T follicular helper cell (primary cell): ENCODE data around the gene RPUSD4.
"Not testable (repeated sequence)": the region's sequence is repeated elsewhere in the genome, so short reads cannot be mapped to it uniquely, and the experiment has no call there.

Source experiments
- DNase-seq: peaks from one replicate; pipeline ENCODE4 v3.0.0-alpha.2; 2020; ENCODE audit warnings: low read depth
- total RNA-seq, 2 experiments: gene quantifications; one replicate each; lab custom pipeline; 2026; lab: John Stamatoyannopoulos, UW

The RPUSD4 gene, protein sequence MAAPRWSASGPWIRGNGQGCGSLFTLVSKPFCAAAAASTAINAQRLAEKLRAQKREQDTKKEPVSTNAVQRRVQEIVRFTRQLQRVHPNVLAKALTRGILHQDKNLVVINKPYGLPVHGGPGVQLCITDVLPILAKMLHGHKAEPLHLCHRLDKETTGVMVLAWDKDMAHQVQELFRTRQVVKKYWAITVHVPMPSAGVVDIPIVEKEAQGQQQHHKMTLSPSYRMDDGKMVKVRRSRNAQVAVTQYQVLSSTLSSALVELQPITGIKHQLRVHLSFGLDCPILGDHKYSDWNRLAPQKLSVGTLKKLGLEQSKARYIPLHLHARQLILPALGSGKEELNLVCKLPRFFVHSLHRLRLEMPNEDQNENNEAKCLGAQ
- total RNA-seq = 44.9 to 78.7 reads per million in 2 experiments

DNA sequence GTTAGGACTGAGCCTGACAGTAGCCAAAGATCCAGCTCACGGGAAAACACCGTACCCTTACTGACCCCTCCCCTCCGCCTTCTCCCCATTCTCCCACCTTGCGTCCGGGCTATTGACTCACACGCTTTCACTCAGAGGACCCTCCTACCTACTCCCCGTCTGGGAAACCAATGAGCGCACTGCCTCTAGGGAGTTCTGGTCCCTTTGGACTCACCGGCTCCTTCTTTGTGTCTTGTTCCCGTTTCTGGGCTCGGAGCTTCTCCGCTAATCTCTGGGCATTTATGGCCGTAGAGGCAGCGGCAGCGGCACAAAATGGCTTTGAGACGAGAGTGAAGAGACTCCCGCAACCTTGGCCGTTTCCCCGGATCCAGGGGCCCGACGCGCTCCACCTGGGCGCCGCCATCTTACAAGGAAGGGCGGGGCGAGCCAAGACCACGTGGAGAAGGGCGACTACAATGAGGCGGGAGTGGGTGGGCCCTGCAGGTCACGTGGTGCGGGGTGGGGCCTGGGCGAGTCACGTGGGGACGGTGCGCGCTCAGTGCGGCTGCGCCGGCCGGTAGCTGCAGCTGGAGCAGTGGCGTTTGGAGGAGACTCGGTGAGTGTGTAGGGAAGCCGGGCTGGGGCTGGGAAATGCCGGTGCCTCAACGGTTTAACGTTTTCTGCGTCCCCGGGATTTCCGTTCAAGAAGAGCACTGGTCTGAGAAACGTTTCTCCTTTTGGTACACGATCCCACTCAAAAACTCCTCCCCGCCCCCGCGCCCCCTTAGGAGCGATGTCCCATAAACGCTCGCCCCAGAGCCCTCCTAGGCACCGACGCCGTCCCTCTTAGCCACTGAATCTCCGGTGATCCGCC, at the start of gene RPUSD4, which contains the start of gene FAM118B:
TSS of gene RPUSD4 (minus strand) at position 415 of the 853 bp plus-strand sequence. CDS start at position 403, 12 bp downstream.
TSS of gene FAM118B (plus strand) at position 547 of the 853 bp plus-strand sequence. CDS start 23,220 bp downstream, outside the sequence.
- peak; percentile 98 for DNase-seq

DNA sequence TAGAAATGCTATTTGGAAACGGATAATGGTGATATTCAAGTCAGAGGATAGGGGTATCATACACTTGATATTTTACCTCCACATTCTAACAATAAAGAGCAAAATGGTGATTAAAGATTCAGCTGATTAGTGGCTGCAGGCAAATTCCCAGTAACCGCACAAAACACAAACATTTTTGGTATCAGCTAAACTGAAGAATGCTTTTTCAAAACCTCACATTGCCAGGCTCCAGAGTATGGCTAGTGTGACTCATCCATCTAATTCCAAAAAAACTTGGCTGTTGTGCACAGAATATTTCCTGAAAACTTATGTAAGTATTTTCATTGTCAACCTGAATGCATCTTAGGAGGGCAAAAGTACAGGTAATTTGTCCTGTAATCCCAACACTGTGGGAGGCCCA, 46.3 kb upstream of the RPUSD4 start:
- no peak for DNase-seq

DNA sequence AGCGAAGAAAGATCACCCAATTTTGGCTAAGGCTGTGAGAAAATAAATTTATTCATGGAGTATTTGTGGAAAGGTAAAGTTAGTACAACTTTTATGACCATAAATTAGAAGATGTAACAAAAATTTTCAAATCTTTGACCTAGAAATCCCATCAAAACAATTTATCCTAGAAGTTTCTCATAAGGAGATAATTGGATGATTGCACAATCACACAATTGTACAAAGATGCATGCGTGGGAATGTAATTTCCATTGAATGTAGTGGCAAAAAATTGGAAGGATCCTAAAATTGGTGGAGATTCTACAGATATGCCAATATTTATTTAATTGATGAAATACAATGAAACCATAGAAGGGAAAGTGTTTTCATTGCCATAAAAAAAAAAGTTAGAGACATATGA, 45.7 kb upstream of the RPUSD4 start:
- no peak for DNase-seq

DNA sequence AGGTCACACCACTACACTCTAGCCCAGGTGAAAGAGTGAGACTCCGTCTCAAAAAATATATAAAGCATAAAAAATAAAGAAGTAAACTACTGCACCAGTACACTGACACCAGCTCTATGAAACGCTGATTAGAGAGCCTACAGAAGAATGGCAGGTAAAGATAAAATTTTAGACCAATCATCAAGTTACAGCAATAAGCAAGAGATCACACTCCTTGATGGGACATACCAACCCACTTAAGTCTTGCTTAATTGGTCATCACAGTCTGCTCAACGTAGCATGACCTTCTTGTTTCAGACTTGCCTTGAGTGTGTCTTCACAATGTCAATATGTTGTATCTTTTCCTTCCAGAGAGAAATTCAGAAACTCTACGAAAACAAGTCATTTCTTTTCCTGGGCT, 44.8 kb upstream of the RPUSD4 start:
- DNase-seq = no peak

DNA sequence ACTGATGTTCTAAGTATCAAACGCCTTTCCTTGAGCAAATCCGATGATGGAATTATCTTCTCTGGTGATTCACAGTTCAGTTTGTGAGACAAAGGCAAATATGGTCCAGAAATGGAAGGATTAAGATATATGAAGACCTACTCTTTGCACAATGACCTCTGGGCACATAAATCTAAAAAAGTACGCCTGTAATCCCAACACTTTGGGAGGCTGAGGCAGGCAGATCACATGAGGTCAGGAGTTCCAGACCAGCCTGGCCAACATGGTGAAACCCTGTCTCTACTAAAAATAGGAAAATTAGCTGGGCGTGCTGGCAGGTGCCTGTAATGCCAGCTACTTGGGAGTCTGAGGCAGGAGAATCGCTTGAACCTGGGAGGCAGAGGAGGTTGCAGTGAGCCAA, 44.1 kb upstream of the RPUSD4 start:
- not testable (repeated sequence) for DNase-seq

DNA sequence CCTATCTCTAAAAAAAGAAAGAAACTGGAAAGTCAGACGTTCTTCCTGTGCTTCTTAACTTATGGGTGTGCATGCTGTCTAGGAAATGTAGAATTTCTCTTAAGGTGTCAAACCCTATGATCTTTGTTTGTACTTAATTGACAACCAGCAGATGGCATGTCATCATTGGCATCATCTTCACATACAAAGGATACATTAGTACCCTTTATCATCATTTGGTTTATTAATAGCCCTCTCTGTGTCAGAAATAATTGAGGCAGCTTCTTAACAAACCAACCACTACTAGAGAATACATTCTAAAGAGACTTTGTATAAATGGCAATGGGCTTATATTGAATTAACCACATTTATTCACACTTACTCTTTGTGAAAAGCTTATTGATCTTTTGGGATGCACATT, 43.4 kb upstream of the RPUSD4 start:
- DNase-seq = no peak

DNA sequence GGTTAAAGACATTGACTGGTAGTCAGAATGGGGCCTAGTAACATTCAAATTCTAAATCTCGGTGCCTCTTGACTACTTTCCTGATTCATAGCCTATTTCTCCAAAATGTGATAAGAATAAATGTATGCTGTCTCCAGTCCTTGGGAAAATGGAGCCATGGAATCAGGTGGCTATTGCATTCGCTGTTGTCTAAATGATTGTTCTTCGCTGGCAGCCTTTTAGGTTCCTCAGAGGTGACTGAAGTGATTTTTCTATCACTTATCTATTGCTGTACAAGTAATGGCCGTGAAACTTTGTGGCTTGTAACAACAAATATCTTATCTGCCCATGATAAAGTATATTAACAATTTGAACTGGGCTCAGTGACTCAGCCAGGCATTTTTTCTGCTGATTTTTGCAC, 41.8 kb upstream of the RPUSD4 start:
- DNase-seq = no peak

DNA sequence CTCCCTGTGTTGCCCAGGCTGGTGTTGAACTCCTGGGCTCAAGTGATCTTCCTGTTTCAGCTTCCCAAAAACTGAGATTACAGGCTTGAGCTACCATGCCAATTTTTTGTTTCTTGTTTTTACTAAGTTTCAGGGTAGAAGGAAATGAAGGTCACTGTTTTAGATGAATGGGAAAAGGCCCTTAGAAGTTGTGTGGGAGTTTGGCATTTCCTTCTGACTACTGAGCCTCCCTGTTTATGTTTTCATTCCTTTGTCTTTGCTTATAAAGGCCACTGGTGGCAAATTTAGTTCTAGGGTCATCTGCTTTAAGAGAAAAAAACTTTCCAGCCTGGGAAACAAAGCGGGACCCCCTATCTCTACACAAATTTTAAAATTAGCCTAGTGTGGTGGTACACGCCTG, 35.2 kb upstream of the RPUSD4 start:
- DNase-seq = no peak

DNA sequence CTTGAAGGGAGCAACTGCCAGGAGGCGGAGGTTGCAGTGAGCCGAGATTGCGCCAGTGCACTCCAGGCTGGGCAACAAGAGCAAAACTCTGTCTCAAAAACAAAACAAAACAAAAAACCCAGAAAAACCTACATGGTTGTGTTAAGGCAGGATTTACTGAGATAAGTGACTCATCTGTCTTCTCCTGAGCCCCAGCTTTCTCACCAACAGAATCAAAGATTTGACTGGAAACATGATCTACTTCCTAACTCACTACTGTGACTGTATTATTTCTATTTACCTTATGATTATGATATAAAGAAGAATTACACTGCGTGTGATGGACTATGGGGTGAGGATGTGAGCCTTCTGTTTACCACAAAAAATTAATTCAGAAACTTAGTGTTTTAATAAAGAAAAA, 21.9 kb upstream of the RPUSD4 start:
- no peak for DNase-seq

DNA sequence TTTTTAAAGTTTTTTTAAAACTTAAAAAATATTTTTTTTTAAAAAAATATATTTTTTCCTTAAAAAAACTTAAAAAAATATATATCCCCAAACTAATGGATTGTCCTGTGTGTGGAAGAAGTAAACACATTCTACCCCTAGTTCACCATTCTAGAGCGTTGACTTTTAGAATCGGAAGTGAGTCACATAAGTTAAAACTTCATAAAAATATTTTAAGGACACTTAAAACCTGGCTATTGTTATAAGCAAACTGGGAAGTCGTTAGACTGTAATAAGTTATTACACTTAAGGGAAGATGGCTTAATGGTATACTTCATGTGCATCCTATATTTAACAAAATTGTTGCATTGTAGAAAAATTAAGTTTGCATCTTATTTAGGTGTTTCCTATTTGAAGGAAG, 21.2 kb upstream of the RPUSD4 start:
- no peak for DNase-seq

DNA sequence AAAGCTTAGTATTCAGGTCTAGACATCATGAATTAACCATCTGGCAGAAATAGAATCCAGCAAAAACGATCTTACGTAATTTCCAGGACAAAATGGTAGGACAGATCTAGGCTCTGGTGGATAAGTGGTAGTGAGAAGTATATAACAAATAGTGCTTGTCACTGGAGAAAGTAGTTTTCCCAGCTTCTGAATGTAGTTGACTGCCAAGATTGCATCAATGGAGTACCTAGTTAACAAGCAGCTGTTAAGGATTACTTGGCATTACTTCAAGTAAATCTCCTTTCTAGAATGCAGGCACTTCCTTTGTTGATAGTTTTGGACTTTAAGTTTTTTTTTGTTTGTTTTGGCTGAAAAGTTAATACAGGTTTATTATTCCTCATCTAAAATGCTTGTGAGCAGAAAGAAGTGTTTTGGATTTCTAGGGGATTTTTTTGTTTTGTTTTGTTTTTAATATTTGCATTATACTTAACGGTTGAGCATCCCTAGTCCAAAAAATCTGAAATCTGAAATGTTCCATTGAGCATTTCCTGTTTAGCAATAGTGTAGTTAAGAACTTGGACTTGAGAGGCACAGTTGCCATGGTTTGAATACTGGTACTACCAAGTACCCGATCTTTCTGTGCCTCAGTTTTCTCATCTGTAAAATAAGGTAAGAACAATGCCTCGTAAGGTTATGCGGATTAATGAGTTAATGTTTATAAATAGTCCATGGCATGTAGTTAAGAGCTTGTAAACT, 20.4 kb upstream of the RPUSD4 start:
- DNase-seq = no peak

DNA sequence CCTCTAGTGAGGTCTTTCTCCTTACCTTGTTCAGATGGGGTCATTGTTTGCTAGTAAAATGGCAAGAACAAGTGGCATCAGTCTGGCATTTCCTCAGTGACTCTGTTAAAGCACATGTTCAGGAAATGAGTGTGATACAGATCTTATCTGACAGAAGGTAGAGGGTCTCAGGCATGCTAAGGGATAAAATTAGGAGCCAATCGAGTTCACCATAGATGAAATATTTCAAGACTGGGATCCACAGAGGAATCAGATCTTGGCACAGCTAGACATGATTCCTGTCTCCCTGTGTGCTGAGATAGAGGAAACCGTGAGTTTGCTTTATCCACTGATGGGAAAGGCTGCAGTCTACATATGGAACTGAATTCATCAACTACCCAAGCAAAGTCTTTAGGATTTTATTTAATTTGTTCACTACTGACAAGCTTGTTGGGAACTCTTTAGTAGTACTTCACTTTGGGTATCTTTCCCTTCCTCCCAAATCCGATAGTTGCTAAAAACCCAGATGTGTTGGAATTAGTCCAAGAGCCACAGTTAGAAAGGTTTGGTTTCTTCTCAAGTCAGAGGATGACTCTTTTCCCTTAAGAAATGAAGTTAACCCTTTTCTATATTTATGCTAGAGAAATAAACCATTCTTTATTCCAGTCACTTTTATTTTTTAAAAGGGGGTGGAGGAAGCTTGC, 18.5 kb upstream of the RPUSD4 start:
- DNase-seq = no peak

DNA sequence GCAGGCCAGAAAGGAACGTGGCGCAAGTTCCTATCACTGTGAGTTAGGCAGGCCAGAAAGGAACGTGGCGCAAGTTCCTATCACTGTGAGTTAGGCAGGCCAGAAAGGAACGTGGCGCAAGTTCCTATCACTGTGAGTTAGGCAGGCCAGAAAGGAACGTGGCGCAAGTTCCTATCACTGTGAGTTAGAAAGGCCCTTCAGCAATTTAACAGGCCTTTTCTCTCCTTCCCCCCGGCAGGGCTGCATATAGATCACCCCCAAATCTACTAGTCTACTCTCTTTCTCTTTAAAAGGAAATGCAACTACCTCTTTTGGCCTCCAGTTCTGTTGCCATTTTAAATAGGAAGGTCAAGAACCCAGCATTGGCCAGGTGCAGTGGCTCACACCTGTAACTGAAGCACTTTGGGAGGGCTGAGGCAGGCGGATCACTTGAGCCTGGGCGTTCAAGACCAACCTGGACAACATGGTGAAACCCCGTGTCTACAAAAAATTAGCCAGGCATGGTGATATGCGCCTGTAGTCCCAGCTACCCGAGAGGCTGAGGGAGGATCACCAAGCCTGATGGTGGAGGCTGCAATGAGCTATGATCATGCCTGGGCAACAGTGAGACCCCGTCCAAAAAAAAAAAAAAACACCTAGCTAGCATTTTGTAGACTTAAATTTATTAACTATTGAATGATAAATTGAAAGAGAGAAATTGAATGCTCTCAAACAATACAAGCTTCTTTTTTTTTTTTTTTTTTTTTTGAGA, 15.1 kb upstream of the RPUSD4 start:
- no peak for DNase-seq

DNA sequence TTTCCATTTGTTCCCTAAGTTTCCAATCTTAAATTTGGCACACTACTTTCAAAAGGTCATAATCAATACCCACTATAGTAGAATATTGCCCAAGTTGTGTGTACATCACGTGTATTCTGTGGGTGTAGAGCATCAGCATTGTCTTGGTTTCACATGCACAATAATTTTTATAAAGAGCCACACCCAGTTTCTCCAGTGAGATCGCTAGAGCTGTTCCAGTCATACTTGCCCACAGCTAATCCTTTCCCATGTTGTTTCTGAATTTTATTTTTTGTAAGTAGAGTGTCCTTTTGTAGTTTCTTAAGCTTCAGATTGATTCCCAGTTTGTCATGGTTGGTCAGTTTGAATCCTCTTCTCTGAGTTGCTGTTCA, 13.8 kb upstream of the RPUSD4 start:
- no peak for DNase-seq

DNA sequence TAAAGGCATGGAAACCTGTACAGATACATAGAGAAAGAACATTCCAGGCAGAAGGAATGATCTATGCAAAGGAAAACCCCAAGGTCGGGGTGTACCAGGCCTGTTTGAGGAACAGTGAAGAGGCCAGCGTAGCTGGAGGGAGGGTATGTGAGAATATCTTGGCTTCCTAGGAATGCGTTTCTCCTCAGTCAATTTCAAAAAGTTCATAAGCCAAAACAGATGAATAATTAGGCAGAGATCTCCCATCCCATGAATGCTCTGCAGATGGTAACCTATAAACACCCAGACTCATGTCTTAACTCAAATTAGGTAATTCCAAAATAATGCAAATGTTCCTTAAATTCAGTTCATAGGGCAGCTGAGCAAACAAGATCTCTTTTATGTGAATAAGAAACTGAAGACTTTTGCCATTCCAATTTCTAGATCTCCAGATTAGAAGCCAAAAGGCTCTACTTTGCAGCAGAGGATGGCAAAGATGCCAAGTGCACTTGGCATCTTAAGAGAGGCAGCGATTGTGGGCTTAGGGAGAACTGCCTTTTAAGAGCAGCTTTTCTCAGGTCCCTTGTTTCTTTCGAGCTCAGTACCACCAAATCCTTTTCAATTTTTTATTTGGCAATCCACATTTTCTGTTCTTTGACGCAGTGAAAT, 13.3 kb upstream of the RPUSD4 start:
- no peak for DNase-seq

DNA sequence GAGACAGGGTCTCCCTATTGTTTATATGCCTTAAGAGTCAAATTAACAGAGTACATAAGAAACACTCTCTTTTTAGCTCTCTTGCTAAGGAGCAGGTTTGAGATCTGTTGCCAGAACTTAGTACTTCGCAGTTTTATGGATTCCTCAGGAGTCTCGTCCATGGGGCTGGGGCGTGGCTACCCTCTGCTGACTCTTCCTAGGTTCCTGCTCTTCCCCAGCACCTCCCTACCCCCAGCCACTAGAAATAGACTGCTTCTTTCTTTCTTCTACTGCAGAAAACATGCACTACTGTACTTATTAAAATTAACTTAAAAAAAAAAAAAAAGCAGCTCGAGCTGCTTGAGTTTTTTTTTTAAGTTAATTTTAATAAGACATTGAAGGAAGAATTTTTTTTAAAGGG, 8.1 kb upstream of the RPUSD4 start:
- no peak for DNase-seq

DNA sequence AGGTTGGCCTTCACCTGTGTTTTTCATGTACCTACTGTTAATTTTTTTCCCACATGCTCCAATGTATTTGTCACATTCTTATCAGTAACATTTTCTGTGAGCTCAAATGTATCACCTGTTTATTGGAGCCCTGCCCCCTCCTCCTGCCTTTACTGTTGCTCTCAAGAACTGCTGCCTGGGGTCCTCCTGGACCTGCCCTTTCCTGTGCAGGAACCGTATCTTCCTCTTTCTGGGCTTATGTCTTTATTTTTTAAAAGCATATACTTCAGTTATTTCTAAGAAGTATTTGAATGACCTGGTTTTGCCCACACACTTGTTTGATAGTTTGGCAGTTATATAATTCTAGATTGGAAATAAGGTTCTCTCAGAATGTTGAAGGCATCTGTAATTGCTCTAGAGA, 6.0 kb upstream of the RPUSD4 start:
- no peak for DNase-seq

DNA sequence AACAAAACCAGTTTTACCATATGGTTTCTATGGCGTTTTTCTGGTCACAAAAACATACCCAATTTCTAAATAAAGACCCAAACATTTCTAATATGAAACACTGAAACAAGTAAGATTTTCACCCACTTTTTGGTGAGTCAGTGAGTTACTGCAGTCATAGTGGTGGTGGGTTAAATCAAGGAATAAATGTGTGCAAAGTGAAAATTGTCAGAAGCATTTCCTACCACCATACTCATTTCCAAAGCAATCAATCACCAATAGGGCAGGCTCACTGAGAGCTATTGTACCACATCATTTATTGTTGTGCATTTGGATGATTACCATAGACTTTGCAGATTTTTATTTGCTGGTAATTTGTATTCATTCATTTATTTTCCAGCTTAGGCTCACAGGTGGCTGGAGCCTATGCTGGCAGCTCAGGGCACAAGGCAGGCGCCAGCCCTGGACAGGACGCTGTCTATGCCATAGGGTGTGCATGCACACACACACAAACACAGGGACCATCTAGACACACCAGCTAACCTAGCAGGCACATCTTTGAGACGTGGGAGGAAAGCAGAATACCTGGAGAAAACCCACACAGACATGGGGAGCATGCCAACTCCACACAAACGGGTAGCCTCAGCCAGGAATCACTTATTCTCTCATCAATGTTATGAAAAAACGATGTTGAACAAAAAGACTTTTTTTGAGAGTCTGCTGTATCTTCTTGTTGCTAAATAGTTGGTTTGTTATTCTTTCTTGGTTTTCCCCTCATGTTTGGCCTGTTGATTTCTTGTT, 5.3 kb upstream of the RPUSD4 start:
- no peak for DNase-seq

DNA sequence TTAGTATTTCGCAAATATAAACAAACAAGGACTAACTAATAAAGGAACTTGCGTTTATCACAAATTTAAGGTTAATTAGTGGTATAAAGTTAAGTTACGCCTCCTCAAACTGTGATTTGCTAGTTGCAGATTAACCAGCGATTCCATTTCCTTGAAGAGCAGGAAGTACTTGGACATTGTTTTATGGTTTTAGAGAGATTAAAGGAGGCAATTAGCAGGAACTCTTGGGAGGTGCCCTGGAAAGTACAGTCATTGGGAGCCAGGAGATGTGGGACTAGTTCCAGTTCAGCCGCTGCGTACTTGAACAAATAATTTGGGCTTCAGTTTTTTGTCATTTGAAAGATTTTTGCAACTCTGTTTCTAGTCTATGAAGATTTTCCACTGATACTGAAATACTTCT, 3.4 kb upstream of the RPUSD4 start:
- no peak for DNase-seq

DNA sequence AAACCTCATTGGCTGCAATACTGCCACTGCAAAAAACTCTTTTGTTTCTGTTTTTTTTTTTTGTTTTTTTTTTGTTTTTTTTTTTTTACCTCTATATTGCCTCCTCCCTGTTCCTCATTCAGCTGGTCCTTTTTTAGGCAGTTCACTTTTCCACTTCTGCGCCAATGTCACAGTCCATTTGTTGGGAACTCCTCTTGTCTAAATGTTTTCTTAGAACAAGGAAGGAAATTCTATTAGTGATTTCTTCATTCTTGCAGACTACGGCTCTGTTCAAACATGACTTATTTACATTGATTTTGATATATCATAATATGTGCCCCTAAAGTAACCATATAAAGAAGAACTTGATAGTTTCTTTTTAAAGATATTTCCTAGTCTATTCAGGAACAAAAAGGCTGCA, 3.0 kb upstream of the RPUSD4 start:
- DNase-seq = no peak
